HL-60 (cell line): Measurements from ENCODE around the gene PPIL6.

Experiments used
- CTCF ChIP-seq: IDR thresholded peaks from one replicate; pipeline ENCODE4 v1.5.1; 2011; ENCODE audit warnings: low read length, control low read depth, inconsistent platforms; ENCODE audit not compliant: insufficient read depth
- POLR2AphosphoS5 ChIP-seq: IDR thresholded peaks from 2 replicates; pipeline ENCODE4 v1.6.1; 2012; ENCODE audit warnings: low read depth
- SPI1 ChIP-seq: IDR thresholded peaks from 2 replicates; pipeline ENCODE4 v1.6.1; 2012; ENCODE audit warnings: low read depth, mild to moderate bottlenecking, borderline replicate concordance

GRCh38 chr6:109436041-109436440 lies 4.4 kb downstream of the PPIL6 start:
- TF ChIP-seq POLR2AphosphoS5 (no peak), SPI1 (no peak), CTCF (no peak)
